GM19467 (cell line): Measurements from ENCODE around the gene MAN2B1.
"Not testable (repeated sequence)": the region's sequence is repeated elsewhere in the genome, so short reads cannot be mapped to it uniquely, and the experiment has no call there.

Source experiments
- ATAC-seq: cut with Tn5 transposase; IDR thresholded peaks from one replicate; pipeline ENCODE4 v1.9.1; 2021; ENCODE audit warnings: mild to moderate bottlenecking, moderate library complexity; ENCODE audit not compliant: unreplicated experiment

The MAN2B1 gene

DNA sequence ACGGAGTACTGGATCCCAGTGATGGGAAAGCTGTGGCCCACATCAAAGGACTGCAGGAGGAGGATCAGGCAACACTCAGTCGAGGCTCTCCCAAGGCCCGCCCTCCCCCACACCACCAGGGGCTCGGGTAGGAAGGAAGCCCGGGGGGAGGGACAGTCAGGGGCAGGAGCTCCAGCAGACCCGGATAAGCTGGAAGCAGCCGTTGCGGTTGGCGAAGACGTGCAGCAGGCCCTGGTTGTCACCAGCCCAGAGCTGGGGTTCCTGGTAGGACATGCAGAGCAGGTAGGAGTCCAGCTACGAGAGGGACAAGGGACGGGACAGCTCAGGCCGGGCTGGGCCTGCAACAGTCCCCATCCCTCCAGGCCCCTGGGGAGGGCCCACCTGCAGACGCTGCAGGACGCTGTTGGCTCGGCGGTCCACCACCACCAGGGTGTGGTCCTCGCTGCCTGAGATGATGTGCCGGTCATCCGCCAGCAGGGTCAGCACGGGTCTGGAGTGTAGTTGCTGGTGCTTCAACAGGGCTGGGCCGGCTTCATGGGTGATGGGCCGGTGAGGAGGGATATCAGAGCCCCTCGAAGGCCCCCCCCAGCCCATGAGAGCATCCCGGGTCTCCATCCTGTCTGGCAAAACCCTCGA is 23.2 kb upstream of the MAN2B1 start:
- ATAC-seq: no peak

GRCh38 chr19:12689012-12689411 is 22.5 kb upstream of the MAN2B1 start:
- no peak for ATAC-seq

DNA sequence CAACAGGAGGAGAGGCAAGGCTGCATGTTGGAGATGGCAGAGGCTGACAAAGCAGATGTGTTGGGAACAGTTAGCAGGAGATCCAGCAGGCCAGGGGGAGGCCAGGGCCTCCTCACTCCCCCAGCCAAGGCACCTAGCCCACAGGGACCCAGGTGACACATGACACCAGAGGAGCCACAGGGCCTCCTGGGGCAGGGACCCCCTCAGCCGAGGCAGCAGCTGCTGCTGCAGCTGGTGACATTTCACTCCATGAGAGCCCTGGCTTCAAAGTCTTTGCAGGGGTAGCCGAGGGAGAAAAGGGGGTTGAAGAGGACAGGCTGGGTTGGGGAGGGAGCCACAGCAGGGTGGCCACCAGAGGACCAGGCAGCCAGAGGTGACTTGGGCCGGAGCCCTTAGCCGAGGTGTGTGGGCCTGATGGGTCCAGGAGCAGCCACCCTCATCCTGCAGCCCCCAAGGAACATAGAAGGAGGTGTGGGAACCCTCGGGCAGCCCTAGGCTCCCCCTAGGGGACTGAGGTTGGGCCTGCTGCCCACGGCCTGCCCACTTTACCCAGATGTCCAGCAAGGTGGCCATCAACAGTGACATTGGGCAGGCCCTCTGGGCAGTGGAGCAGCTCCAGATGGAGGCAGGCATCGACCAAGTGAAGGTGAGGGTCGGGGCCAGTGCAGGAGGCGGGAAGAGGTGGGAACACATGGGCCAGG is 21.1 kb upstream of the MAN2B1 start, which contains the start of gene GNG14:
GNG14 (plus strand) TSS at position 503 of the 701 bp plus-strand sequence; CDS start at position 554, 51 bp downstream.
- ATAC-seq: no peak

GRCh38 chr19:12685831-12686230 is 19.3 kb upstream of the MAN2B1 start:
- no peak for ATAC-seq

DNA sequence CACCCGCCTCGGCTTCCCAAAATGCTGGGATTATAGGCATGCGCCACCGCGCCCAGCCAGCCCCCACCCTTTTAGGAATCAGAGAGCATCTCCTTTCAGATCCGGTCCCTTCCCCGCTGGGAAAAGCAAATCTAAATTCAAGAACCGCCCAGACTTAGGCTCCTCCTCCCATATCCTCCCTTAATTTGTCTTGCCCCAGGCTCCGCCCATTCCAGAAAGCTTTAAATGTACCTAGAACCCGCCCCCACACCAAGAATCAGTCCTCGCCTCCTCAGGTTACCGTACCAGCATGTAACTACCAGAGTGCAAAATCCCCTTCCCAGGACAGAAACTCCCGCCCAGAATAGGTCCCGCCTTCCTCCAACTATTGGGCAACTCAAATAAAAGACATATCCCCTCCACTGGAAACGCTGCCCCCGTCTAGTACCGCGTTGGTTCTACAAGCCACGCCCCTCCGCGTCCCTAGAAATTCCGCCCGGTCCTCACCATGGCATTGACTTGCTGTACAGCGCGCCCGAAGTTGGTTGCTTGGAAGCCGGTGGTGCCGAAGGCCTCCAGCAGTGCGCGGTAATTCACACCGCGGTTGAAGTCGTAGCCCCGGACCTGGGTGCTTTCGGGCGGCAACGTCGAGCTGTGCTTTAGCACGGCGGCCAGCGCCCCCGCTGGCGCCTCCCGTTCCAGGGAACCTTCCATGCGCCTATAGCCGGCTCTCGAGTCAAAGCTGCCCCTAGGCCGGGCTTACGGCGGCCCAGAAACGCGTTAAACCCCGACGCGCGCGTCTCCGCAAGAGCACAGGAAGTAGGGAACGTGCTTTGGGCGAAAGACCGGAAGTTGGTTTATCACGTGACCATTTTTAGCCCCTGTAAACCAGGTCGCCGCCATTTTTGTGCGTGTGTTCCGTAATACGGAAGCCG is 14.8 kb upstream of the MAN2B1 start, which contains the start of gene DHPS:
DHPS (minus strand) TSS at position 807 of the 914 bp plus-strand sequence; CDS start at position 693, 114 bp downstream.
- peak; percentile 61 for ATAC-seq

DNA sequence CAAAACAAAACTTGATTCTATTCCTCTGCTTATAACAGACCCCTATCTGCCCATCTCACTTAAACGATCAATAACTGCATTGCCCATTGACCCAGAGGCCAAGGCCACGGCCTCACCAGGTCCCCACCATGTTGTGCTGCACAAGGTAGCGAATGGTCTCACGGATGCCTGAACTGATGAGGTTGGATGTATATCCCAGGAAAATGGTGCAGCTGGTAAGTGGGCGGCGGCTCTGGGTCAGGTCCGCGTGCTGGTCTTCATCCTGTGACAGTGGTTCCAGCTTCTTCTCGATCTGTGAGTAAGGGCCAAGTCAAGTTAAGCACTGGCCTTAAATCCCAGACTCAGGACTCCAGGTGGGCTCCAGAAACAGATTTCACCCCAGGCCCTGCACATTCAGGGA is 13.5 kb upstream of the MAN2B1 start:
- no peak for ATAC-seq

DNA sequence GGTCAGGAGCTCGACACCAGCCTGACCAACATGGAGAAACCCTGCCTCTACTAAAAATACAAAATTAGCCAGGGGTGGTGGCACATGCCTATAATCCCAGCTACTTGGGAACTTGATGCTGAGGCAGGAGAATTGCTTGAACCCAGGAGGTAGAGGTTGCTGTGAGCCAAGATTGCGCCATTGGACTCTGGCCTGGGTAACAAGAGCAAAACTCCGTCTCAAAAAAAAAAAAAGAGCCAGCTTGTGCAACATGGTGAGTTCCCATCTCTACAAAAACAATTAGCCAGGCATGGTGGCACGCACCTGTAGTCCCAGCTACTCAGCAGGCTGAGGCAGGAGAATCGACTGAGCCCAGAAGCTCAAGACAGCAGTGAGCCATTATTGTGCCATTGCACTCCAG is 11.5 kb upstream of the MAN2B1 start:
- not testable (repeated sequence) for ATAC-seq

- no peak for ATAC-seq
Observed at GRCh38 chr19:12676928-12677327, 10.4 kb upstream of the MAN2B1 start.

- no peak for ATAC-seq
Observed at GRCh38 chr19:12676384-12676792, 9.8 kb upstream of the MAN2B1 start.

DNA sequence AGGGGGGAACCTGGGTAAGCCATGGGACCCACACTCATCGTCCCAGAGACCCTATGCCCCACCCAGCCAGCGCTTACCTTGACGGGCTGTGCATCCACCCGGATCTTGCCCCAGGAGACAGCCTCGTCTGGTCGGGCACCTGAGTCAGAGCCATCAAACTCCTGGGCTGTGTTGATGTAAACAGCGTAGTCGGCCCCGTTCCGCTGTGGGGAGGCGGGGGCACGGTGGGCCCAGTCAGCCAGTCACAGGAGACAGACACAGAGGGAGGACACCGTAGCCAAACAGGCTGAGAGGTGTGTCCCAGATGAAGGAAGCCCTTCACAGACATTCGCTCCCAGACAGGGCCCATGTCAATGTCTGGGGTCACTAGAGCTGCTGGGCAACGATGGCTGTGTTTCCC is 9.4 kb upstream of the MAN2B1 start:
- ATAC-seq: no peak

DNA sequence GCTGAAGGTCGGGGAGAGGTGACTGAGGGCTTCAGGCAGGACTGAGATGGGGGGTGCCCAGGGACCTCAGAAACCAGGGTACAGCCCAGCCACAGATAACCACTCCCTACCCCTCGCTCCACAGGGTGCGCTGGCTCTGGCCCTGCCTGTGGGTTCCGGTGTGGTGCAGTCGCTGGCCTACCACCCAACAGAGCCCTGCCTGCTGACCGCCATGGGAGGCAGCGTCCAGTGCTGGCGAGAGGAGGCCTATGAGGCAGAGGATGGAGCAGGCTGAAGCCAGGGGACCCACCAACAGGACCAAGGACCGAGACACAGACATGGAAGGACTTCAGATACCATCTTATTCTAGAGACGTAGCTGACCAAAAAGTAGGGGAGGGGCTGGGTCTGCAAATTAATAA is 8.9 kb upstream of the MAN2B1 start:
- ATAC-seq: no peak

- ATAC-seq: no peak
Observed at GRCh38 chr19:12672744-12673143, 6.2 kb upstream of the MAN2B1 start.

DNA sequence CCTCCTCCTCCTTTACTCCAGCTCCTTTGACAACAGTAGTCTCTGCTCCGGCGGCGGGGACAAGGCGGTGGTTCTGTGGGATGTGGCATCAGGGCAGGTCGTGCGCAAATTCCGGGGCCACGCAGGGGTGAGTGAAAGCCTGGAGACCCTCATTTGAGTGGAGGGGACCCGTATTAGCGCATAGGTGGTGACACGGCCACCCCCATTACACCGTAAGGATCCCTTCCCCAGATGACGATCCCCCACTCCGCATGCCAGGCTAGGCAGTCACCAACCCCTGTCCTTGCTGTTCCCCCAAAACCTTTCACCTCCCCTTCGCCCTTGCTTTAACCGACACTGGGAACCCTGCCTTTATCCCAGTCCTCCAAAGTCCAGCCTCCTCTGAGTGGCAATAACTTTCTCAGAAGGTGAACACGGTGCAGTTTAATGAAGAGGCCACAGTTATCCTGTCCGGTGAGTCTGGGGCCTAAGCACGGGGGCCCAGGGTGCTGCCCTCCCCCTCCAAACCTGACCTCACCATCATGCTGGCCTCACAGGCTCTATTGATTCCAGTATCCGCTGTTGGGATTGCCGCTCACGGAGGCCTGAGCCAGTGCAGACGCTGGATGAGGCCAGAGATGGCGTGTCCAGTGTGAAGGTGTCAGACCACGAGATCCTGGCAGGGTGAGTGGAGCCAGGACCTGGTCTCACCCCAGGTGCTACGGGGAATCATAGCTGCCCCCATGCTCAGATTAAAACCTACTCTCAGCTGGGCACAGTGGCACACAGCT is 3.8 kb upstream of the MAN2B1 start:
- ATAC-seq: no peak

DNA sequence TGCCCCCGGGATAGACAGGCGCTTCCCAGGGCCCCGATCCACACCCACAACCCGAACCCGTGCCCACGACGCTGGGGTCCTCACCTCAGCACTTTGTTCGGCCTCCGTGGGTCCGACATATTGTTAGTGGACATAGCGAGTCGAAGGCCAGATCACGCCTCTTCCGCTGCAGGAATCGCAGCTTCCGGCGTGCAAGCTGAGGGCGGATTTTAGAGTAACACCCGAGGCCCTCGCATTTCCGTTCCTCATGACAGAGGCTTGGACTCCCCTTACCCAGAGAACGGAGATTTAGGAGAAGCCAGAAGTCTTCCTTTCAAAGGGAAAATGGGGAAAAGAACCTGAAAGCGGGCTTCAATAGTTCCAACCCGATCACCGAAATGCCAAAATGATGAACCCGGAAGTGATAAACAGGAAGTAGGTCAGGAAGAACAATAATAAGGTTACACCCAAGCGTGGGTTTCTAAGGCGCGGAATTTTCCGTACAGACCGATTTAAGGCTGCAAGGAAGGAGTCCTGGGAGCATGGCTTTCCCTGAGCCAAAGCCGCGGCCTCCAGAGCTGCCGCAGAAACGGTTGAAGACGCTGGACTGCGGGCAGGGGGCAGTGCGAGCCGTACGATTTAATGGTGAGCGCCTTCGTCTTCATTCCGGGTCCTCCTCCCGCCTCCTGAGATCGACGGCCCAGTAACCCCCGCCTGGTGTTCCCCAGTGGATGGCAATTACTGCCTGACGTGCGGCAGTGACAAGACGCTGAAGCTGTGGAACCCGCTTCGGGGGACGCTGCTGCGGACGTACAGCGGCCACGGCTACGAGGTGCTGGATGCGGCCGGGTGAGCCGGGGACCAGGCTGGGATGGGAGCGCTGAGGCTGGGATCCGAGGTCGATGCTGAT is 3.0 kb upstream of the MAN2B1 start:
- ATAC-seq: no peak

- no peak for ATAC-seq
Observed at GRCh38 chr19:12668932-12669269, 2.4 kb upstream of the MAN2B1 start.

- ATAC-seq: no peak
Observed at GRCh38 chr19:12668346-12668745, 1.8 kb upstream of the MAN2B1 start.

- ATAC-seq: no peak
Observed at GRCh38 chr19:12667731-12668302, 1.3 kb upstream of the MAN2B1 start.

- no peak for ATAC-seq
Observed at GRCh38 chr19:12665671-12666264, 774 bp downstream of the MAN2B1 start.

GRCh38 chr19:12665281-12665573 is 1.3 kb downstream of the MAN2B1 start:
- ATAC-seq: no peak
